CD14-positive monocyte (primary cell): ENCODE results near the gene DTYMK. TPM values are rescaled to one million over a fixed set of nuclear protein-coding genes. Genes with fewer than 3 reads are reported as not detected.

Source experiments
- DNase-seq, 3 donors: peaks; one replicate each; pipeline ENCODE4 v3.0.0-alpha.2; 2011 to 2022
- H2AFZ ChIP-seq: 2 replicates; pipeline ENCODE4 v1.6.0; 2012; ENCODE audit warnings: mild to moderate bottlenecking, low read depth, low read length, inconsistent platforms; ENCODE audit not compliant: insufficient read depth, poor library complexity, severe bottlenecking
- H3K27ac ChIP-seq, 2 donors: 1 replicate in 1 of 2; 2 replicates in 1 of 2; pipeline ENCODE4 v1.5.1; 2012 to 2013; ENCODE audit warnings: low read length in 2 of 2, control low read depth in 1 of 2, inconsistent platforms in 1 of 2, low read depth in 1 of 2, mild to moderate bottlenecking in 1 of 2
- H3K27me3 ChIP-seq, 2 donors: one replicate each; pipeline versions ENCODE4 v1.6.0 to v1.6.1; 2011 to 2013; ENCODE audit warnings: low read length in 2 of 2; ENCODE audit not compliant: control insufficient read depth in 2 of 2, insufficient read depth in 2 of 2
- H3K36me3 ChIP-seq, 2 donors: replicated peaks in 1 of 2; 1 replicate in 1 of 2; 2 replicates in 1 of 2; pipeline versions ENCODE4 v1.5.1 to v1.6.1; 2012 to 2013; ENCODE audit warnings: low read length in 2 of 2, control low read depth in 1 of 2, inconsistent platforms in 1 of 2, mild to moderate bottlenecking in 1 of 2; ENCODE audit not compliant: insufficient read depth in 2 of 2, control insufficient read depth in 1 of 2
- H3K4me1 ChIP-seq, 2 donors: 1 replicate in 1 of 2; 2 replicates in 1 of 2; pipeline versions ENCODE4 v1.5.1 to v1.6.1; 2012 to 2013; ENCODE audit warnings: low read length in 2 of 2, control low read depth in 1 of 2, inconsistent platforms in 1 of 2, mild to moderate bottlenecking in 1 of 2, moderate library complexity in 1 of 2; ENCODE audit not compliant: insufficient read depth in 2 of 2, control insufficient read depth in 1 of 2
- H3K4me2 ChIP-seq: replicated peaks from 2 replicates; pipeline ENCODE3; 2012; ENCODE audit warnings: low read length, moderate library complexity, mild to moderate bottlenecking; ENCODE audit not compliant: poor library complexity, severe bottlenecking; ENCODE audit errors: extremely low read depth
- H3K4me3 ChIP-seq, 3 experiments: fragments of 200-600 bp in 1 of 3; sonication (generic) in 1 of 3; replicated peaks in 1 of 3; 1 replicate in 2 of 3; 2 replicates in 1 of 3; pipeline ENCODE4 v1.5.1; 2011 to 2013; ENCODE audit warnings: low read length in 3 of 3, mild to moderate bottlenecking in 3 of 3, control low read depth in 2 of 3, low read depth in 2 of 3, inconsistent platforms in 1 of 3, moderate library complexity in 1 of 3
- H3K79me2 ChIP-seq: 2 replicates; pipeline ENCODE4 v1.6.0; 2012; ENCODE audit warnings: mild to moderate bottlenecking, control low read depth, inconsistent platforms, low read length, moderate library complexity; ENCODE audit not compliant: insufficient read depth
- H3K9ac ChIP-seq: 2 replicates; pipeline ENCODE4 v1.6.0; 2017; ENCODE audit warnings: low read length, mild to moderate bottlenecking; ENCODE audit not compliant: insufficient read depth, poor library complexity, severe bottlenecking
- H3K9me3 ChIP-seq, 2 donors: replicated peaks in 1 of 2; 1 replicate in 1 of 2; 2 replicates in 1 of 2; pipeline versions ENCODE4 v1.5.1 to v1.6.1; 2012 to 2013; ENCODE audit warnings: low read length in 2 of 2, control low read depth in 1 of 2; ENCODE audit not compliant: control insufficient read depth in 1 of 2, insufficient read depth in 1 of 2
- H4K20me1 ChIP-seq: 2 replicates; pipeline ENCODE4 v1.6.0; 2012; ENCODE audit warnings: mild to moderate bottlenecking, low read length, control low read depth, moderate library complexity; ENCODE audit not compliant: insufficient read depth
- H3K27ac Mint-ChIP-seq, 7 donors: one replicate each; pipeline ENCODE4 v1.8.0; 2020; ENCODE audit warnings: mild to moderate bottlenecking in 7 of 7, mixed read lengths in 7 of 7, moderate library complexity in 6 of 7, inconsistent platforms in 2 of 7
- H3K27me3 Mint-ChIP-seq, 3 donors: one replicate each; pipeline ENCODE4 v1.8.0; 2021 to 2022; ENCODE audit warnings: low read depth in 3 of 3, mild to moderate bottlenecking in 3 of 3, mixed read lengths in 3 of 3, moderate library complexity in 3 of 3, inconsistent platforms in 1 of 3
- H3K36me3 Mint-ChIP-seq, 2 donors: one replicate each; pipeline ENCODE4 v1.8.0; 2020; ENCODE audit warnings: mixed read lengths in 2 of 2, inconsistent platforms in 1 of 2, mild to moderate bottlenecking in 1 of 2
- H3K4me1 Mint-ChIP-seq: one replicate; pipeline ENCODE4 v1.8.0; 2020; ENCODE audit warnings: mild to moderate bottlenecking, mixed read lengths
- H3K4me3 Mint-ChIP-seq, 2 donors: one replicate each; pipeline ENCODE4 v1.8.0; 2020; ENCODE audit warnings: mild to moderate bottlenecking in 2 of 2, mixed read lengths in 2 of 2, moderate library complexity in 1 of 2
- H3K9me3 Mint-ChIP-seq, 7 donors: one replicate each; pipeline ENCODE4 v1.8.0; 2020 to 2022; ENCODE audit warnings: mixed read lengths in 7 of 7, mild to moderate bottlenecking in 6 of 7, moderate library complexity in 6 of 7, inconsistent platforms in 2 of 7
- WGBS: methylation state at CpG from one replicate; pipeline ENCODE4 v1.1.5; 2013; ENCODE audit warnings: missing lambda C conversion rate; ENCODE audit not compliant: insufficient coverage; 5-methylcytosine and 5-hydroxymethylcytosine counted together
- intact Hi-C, 2 donors: fragments of 100-400 bp; cut with micrococcal nuclease; formaldehyde crosslinking; loops; one replicate each; pipeline versions ENCODE4 v1.15.0 to v1.15.1; 2023
- polyA plus RNA-seq, 3 donors: library from polyadenylated mRNA; depleted of rRNA in 1 of 3; unstranded in 2 of 3; stranded (reverse) in 1 of 3; fragments of 300-500 nt in 2 of 3; fragments of >200 nt in 1 of 3; fragmentation: Illumina TruSeq in 2 of 3; gene quantifications; 1 replicate in 2 of 3; 2 replicates in 1 of 3; pipeline ENCODE4 v1.2.3, GENCODE V29; 2012 to 2021
- TF ChIP-seq, protein P1 (sequence below): fragments of 200-600 bp; IDR thresholded peaks from one replicate; pipeline ENCODE4 v1.8.0; 2022; ENCODE audit warnings: antibody characterized with exemption, mild to moderate bottlenecking

Gene DTYMK
- polyA plus RNA-seq, 3 donors, result 13.0 to 23.5 (median 18.7) TPM

GRCh38 chr2:241668354-241668753 is 18.3 kb downstream of the DTYMK start:
- no peak overlapping the region for H3K9ac ChIP-seq
- Mint-ChIP-seq H3K4me1 (no peaks in the 10 kb centered on the region), H3K36me3 (peaks cover 58 to 73% of the 10 kb centered on the region in 2 donors), H3K9me3 (no peaks in the 10 kb centered on the region), H3K4me3 (no peak overlapping the region), H3K27ac (no peak overlapping the region), H3K27me3 (no peaks in the 10 kb centered on the region)
- no peak for DNase-seq
- WGBS, result 94% methylated on average over 12 of the region's 21 CpGs
- H2AFZ ChIP-seq, result no peak overlapping the region
- no peaks in the 10 kb centered on the region for H3K9me3 ChIP-seq
- H3K4me3 ChIP-seq, result no peak overlapping the region
- TF ChIP-seq, protein P1, sequence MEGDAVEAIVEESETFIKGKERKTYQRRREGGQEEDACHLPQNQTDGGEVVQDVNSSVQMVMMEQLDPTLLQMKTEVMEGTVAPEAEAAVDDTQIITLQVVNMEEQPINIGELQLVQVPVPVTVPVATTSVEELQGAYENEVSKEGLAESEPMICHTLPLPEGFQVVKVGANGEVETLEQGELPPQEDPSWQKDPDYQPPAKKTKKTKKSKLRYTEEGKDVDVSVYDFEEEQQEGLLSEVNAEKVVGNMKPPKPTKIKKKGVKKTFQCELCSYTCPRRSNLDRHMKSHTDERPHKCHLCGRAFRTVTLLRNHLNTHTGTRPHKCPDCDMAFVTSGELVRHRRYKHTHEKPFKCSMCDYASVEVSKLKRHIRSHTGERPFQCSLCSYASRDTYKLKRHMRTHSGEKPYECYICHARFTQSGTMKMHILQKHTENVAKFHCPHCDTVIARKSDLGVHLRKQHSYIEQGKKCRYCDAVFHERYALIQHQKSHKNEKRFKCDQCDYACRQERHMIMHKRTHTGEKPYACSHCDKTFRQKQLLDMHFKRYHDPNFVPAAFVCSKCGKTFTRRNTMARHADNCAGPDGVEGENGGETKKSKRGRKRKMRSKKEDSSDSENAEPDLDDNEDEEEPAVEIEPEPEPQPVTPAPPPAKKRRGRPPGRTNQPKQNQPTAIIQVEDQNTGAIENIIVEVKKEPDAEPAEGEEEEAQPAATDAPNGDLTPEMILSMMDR, result no peak
- H3K79me2 ChIP-seq, result no peaks in the 10 kb centered on the region
- H4K20me1 ChIP-seq, result peaks cover 3% of the 10 kb centered on the region
- intact Hi-C loops, result no loop called here
- no peaks in the 10 kb centered on the region for H3K4me1 ChIP-seq
- H3K36me3 ChIP-seq, result peaks cover 62 to 77% of the 10 kb centered on the region in 2 donors
- H3K4me2 ChIP-seq, result no peak overlapping the region
- H3K27ac ChIP-seq, result no peak overlapping the region
- H3K27me3 ChIP-seq, result no peaks in the 10 kb centered on the region

- Histone ChIP-seq H3K9me3 (no peaks in the 10 kb centered on the region), H3K4me3 (no peak overlapping the region), H3K79me2 (no peaks in the 10 kb centered on the region), H2AFZ (no peak overlapping the region), H3K4me2 (no peak overlapping the region), H3K27ac (no peak overlapping the region), H4K20me1 (peaks cover 3% of the 10 kb centered on the region), H3K27me3 (no peaks in the 10 kb centered on the region), H3K9ac (no peak overlapping the region), H3K36me3 (peaks cover 54 to 71% of the 10 kb centered on the region in 2 donors), H3K4me1 (no peaks in the 10 kb centered on the region)
- over 99% methylated on average over 30 of the region's 42 CpGs for WGBS
- Mint-ChIP-seq H3K4me3 (no peak overlapping the region), H3K36me3 (peaks cover 56 to 69% of the 10 kb centered on the region in 2 donors), H3K27me3 (no peaks in the 10 kb centered on the region), H3K4me1 (no peaks in the 10 kb centered on the region), H3K9me3 (no peaks in the 10 kb centered on the region), H3K27ac (no peak overlapping the region)
- TF ChIP-seq, protein P1, result no peak
- intact Hi-C loops, result no loop called here
- DNase-seq, result no peak
Measured at GRCh38 chr2:241666627-241667400, 19.8 kb downstream of the DTYMK start.
